Muscle of leg (tissue), 11 donors: ENCODE measurements around the gene PICALM. TPM values are rescaled to one million over a fixed set of nuclear protein-coding genes. Genes with fewer than 3 reads are reported as not detected.
"Not testable (repeated sequence)": the region's sequence is repeated elsewhere in the genome, so short reads cannot be mapped to it uniquely, and the experiment has no call there.

Experiments
- DNase-seq: peaks from one replicate; pipeline ENCODE4 v3.0.0; 2013
- H3K27ac ChIP-seq: one replicate; pipeline ENCODE4 v1.5.1; 2013; ENCODE audit warnings: mild to moderate bottlenecking, low read length, control low read depth
- H3K27me3 ChIP-seq: one replicate; pipeline ENCODE4 v1.6.1; 2013; ENCODE audit warnings: low read length; ENCODE audit not compliant: control insufficient read depth, insufficient read depth
- H3K36me3 ChIP-seq: one replicate; pipeline ENCODE4 v1.6.1; 2013; ENCODE audit warnings: low read length; ENCODE audit not compliant: control insufficient read depth, insufficient read depth
- H3K4me1 ChIP-seq: one replicate; pipeline ENCODE4 v1.6.1; 2013; ENCODE audit warnings: low read length; ENCODE audit not compliant: control insufficient read depth, insufficient read depth
- H3K4me3 ChIP-seq: one replicate; pipeline ENCODE4 v1.5.1; 2013; ENCODE audit warnings: low read length, control low read depth
- H3K9me3 ChIP-seq: replicated peaks from 2 replicates; pipeline ENCODE4 v1.6.1; 2013; ENCODE audit warnings: low read depth, low read length; ENCODE audit not compliant: control insufficient read depth
- WGBS: methylation state at CpG from one replicate; pipeline ENCODE4 v1.1.5; 2013; ENCODE audit warnings: missing lambda C conversion rate; ENCODE audit not compliant: insufficient coverage; 5-methylcytosine and 5-hydroxymethylcytosine counted together
- polyA plus RNA-seq, 8 donors: library from polyadenylated mRNA; unstranded; fragments of 120-200 nt; gene quantifications; one replicate each; pipeline versions ENCODE4 v1.2.1 to v1.2.3, GENCODE V29; 2013; ENCODE audit warnings: inconsistent platforms in 1 of 8, low replicate concordance in 1 of 8; ENCODE audit not compliant: insufficient read length in 8 of 8, insufficient read depth in 1 of 8
- total RNA-seq: library from RNA; stranded (reverse); fragments of 120-200 nt; gene quantifications from one replicate; pipeline ENCODE4 v1.2.4, GENCODE V29; 2013

Gene PICALM
- total and polyA plus RNA-seq, 9 donors = 96.2 to 171 (median 116) TPM

GRCh38 chr11:85926653-85927214 is 142.2 kb downstream of the PICALM start:
- not testable (repeated sequence) for H3K36me3 ChIP-seq, H3K27me3 ChIP-seq, H3K4me3 ChIP-seq, H3K4me1 ChIP-seq, DNase-seq, H3K9me3 ChIP-seq, H3K27ac ChIP-seq
- no CpG with 5 or more reads among the region's 2 CpGs for WGBS

GRCh38 chr11:85923455-85923854 is 145.4 kb downstream of the PICALM start:
- no peaks in the 10 kb centered on the region for H3K9me3 ChIP-seq
- 57% methylated on average over 1 of the region's 1 CpG for WGBS
- H3K36me3 ChIP-seq = no peaks in the 10 kb centered on the region
- no peaks in the 10 kb centered on the region for H3K4me1 ChIP-seq
- no peak for DNase-seq
- H3K27me3 ChIP-seq = no peaks in the 10 kb centered on the region
- no peak overlapping the region for H3K27ac ChIP-seq
- H3K4me3 ChIP-seq = no peak overlapping the region

- no peaks in the 10 kb centered on the region for H3K27me3 ChIP-seq
- H3K4me3 ChIP-seq = no peak overlapping the region
- no peaks in the 10 kb centered on the region for H3K36me3 ChIP-seq
Observed at GRCh38 chr11:85922367-85922766, 146.5 kb downstream of the PICALM start.

GRCh38 chr11:85918910-85919794 is 149.7 kb downstream of the PICALM start:
- Histone ChIP-seq H3K9me3 (peaks cover 5% of the 10 kb centered on the region), H3K4me1 (no peaks in the 10 kb centered on the region), H3K4me3 (no peak overlapping the region), H3K27ac (no peak overlapping the region), H3K36me3 (no peaks in the 10 kb centered on the region), H3K27me3 (no peaks in the 10 kb centered on the region)
- no peak for DNase-seq
- WGBS = no CpG with 5 or more reads among the region's 4 CpGs

More at GRCh38 chr11:85922367-85922766, 146.5 kb downstream of the PICALM start:
- Histone ChIP-seq H3K4me1 (no peaks in the 10 kb centered on the region), H3K9me3 (no peaks in the 10 kb centered on the region), H3K27ac (no peak overlapping the region)
- 83% methylated on average over 1 of the region's 1 CpG for WGBS
- no peak for DNase-seq

- Histone ChIP-seq H3K27me3 (no peaks in the 10 kb centered on the region), H3K4me1 (no peaks in the 10 kb centered on the region), H3K4me3 (no peak overlapping the region), H3K36me3 (no peaks in the 10 kb centered on the region), H3K9me3 (peaks cover 5% of the 10 kb centered on the region), H3K27ac (no peak overlapping the region)
- DNase-seq = no peak
- 100% methylated on average over 2 of the region's 6 CpGs for WGBS
Observed at GRCh38 chr11:85914425-85914824, 154.5 kb downstream of the PICALM start.

GRCh38 chr11:85913513-85913912 is 155.4 kb downstream of the PICALM start:
- Histone ChIP-seq H3K36me3 (no peaks in the 10 kb centered on the region), H3K9me3 (peaks cover 5% of the 10 kb centered on the region), H3K4me3 (no peak overlapping the region), H3K27me3 (no peaks in the 10 kb centered on the region), H3K4me1 (no peaks in the 10 kb centered on the region), H3K27ac (no peak overlapping the region)
- DNase-seq = peak; percentile 17

GRCh38 chr11:85912414-85912813 is 156.5 kb downstream of the PICALM start:
- H3K4me1 ChIP-seq = no peaks in the 10 kb centered on the region
- WGBS = 51% methylated on average over 2 of the region's 2 CpGs
- H3K4me3 ChIP-seq = no peak overlapping the region
- no peak overlapping the region for H3K27ac ChIP-seq
- H3K9me3 ChIP-seq = peaks cover 5% of the 10 kb centered on the region
- H3K27me3 ChIP-seq = no peaks in the 10 kb centered on the region
- no peaks in the 10 kb centered on the region for H3K36me3 ChIP-seq
- peak; percentile 10 for DNase-seq

Other genes starting within 250 kb of the PICALM start
- not detected for gene CCDC83, start 213.7 kb downstream of the PICALM start, total RNA-seq
- not detected for gene CCDC83, start 213.7 kb downstream of the PICALM start, polyA plus RNA-seq
- 14.3 TPM for gene EED, start 175.7 kb upstream of the PICALM start, total RNA-seq
- 10 to 100 TPM; 18.5 to 24.9 (median 20.4) TPM for gene EED, start 175.7 kb upstream of the PICALM start, polyA plus RNA-seq
- gene HIKESHI, start 233.2 kb upstream of the PICALM start, total RNA-seq = 60.9 TPM
- 10 to 100 TPM; 32.5 to 45.2 (median 35.7) TPM for gene HIKESHI, start 233.2 kb upstream of the PICALM start, polyA plus RNA-seq